ENCODE results near the gene CKAP5. TPM values are rescaled to one million over a fixed set of nuclear protein-coding genes. Genes with fewer than 3 reads are reported as not detected.

Gene CKAP5
- total RNA-seq, 4 donors from 2014 or later: 27.2 to 37.0 (median 31.6) TPM

- no peak for TF ChIP-seq CTCF (IDR thresholded peaks at IDR 0.05)
- ATAC-seq (ENCODE audit: low FRiP score): no peak
- no peak for DNase-seq (ENCODE audit: low spot score)
These were observed 6.0 kb downstream of the CKAP5 start for GRCh38 chr11:46840116-46840515.

- no peak for ATAC-seq (ENCODE audit: low FRiP score)
- TF ChIP-seq CTCF (IDR thresholded peaks at IDR 0.05): no peak
These were observed 7.6 kb downstream of the CKAP5 start for GRCh38 chr11:46838501-46838900.

GRCh38 chr11:46837860-46838259, 8.2 kb downstream of the CKAP5 start:
- no peak for ATAC-seq (ENCODE audit: low FRiP score)
- DNase-seq (ENCODE audit: low spot score): no peak
- no peak for TF ChIP-seq CTCF (IDR thresholded peaks at IDR 0.05)

More at GRCh38 chr11:46838501-46838900, 7.6 kb downstream of the CKAP5 start:
- no peak for DNase-seq (ENCODE audit: low spot score)

GRCh38 chr11:46836870-46837269, 9.2 kb downstream of the CKAP5 start:
- no peak for DNase-seq (ENCODE audit: low spot score)
- ATAC-seq (ENCODE audit: low FRiP score): no peak
- TF ChIP-seq CTCF (IDR thresholded peaks at IDR 0.05): no peak

- no peak for ATAC-seq (ENCODE audit: low FRiP score)
- TF ChIP-seq CTCF (IDR thresholded peaks at IDR 0.05): no peak
These were observed 9.6 kb downstream of the CKAP5 start for GRCh38 chr11:46836431-46836830.

GRCh38 chr11:46835897-46836296, 10.2 kb downstream of the CKAP5 start:
- DNase-seq (ENCODE audit: low spot score) (no peak), ATAC-seq (ENCODE audit: low FRiP score) (no peak)
- TF ChIP-seq CTCF (IDR thresholded peaks at IDR 0.05): no peak

More at GRCh38 chr11:46836431-46836830, 9.6 kb downstream of the CKAP5 start:
- no peak for DNase-seq (ENCODE audit: low spot score)

- DNase-seq (ENCODE audit: low spot score) (no peak), ATAC-seq (ENCODE audit: low FRiP score) (no peak)
- TF ChIP-seq CTCF (IDR thresholded peaks at IDR 0.05): no peak
These were observed 11.3 kb downstream of the CKAP5 start for GRCh38 chr11:46834821-46835220.
